NCI-H748 treated with DMSO at 0.1 percent for 48 hours (cell line): Measurements from ENCODE around the gene MYLK4.

Source experiments
- DNase-seq: peaks from one replicate; lab custom pipeline; 2025; lab: John Stamatoyannopoulos, UW

The MYLK4 gene

GRCh38 chr6:2695454-2696095 is 55.1 kb downstream of the MYLK4 start:
- DNase-seq: peak; percentile 29

- DNase-seq: no peak
These were observed 57.5 kb downstream of the MYLK4 start for GRCh38 chr6:2693231-2693630.

- DNase-seq: no peak
These were observed 62.2 kb downstream of the MYLK4 start for GRCh38 chr6:2688401-2689064.

DNA sequence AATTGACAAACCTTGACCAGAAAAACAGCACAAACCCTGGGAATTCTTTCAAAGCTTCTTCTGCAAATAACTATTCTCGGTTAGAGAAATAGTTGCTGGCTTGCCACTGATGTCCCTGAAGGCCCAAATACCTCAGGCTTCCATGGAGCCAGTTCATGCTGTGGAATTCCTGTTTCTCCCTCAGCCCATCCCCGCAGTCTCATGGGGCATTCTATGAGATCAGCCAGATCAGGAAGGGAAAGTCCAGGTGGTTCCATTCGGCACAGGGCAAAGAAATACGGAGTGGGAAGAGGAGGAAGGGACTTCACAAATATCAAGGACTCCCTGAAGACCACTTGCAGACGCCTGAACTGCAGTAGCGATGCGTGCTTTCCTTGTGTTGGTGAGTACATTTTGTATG is 63.3 kb downstream of the MYLK4 start:
- no peak for DNase-seq

DNA sequence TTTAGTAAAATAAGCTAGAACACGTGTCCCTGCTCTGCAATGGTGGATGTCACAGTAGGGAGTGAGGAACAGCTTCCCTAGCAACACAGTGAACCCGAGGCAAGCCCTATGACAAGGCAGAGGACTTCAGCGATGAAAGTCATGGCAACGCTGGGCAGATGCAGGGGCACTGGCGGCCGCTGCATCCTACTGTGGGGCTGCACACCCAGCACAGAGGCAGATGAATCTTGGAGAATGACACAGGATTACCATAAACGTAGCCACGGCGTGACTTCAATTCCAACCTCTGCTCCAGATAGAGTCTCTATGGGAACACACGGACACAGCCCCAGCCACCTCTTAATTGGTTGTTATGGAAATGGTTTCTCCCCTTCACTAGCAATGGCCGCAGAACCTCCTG is 64.2 kb downstream of the MYLK4 start:
- no peak for DNase-seq

- DNase-seq: no peak
These were observed 65.7 kb downstream of the MYLK4 start for GRCh38 chr6:2684766-2685754.

GRCh38 chr6:2684103-2684749 is 66.5 kb downstream of the MYLK4 start:
- no peak for DNase-seq

DNA sequence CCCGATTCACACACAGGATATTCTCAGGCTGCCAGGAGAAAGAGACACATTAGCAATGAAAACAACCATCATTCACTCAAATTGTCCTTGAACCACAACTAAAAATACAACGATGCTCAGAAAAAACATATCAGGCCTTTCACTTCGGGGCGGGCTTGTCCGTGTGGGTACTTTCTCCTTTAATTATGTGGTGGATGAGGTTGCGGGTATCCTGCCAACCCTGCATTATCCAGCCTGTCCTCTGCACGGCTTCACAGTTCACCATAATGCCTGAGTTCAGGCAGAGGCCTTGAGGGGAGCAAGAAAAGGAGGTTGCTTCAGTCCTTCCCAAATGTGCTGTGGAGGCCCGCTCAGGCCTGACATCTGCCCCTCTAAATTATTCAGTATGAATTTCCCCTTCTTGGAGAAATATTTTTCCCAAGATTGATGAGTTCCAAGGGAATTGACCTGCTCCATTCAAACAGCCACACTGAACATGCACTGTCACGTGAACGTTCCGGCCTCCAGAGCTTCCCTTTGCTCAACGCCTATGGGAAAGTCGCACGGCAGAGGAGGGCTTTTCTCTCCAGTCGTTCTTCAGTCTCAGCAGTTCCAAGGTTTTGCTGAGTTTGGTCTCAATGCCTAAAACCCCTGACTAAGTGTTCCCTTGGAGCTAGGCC is 70.3 kb downstream of the MYLK4 start:
- DNase-seq: no peak

DNA sequence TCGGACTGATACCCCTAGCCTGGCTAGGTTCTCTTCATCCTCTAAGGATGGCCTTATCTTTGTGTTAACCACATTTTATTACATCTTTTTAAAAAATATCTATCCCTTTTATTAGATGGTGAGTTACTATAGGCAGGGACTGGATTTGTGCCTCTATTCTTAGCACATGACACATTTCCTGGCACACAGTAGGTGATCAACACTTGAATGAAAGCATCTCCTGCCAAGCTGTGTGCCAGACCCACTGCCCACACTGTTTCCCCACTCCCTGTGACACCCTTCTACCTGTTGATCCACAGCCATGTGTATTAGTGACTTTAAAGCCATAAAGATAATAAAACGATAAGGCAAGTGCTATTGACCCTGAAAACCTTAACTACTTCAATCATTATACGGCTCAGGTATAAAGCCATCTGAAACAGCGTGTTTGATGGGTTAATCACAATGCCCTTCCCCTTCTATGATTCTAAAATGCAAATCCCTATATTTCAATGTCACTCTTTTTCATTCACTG is 73.6 kb downstream of the MYLK4 start:
- no peak for DNase-seq

DNA sequence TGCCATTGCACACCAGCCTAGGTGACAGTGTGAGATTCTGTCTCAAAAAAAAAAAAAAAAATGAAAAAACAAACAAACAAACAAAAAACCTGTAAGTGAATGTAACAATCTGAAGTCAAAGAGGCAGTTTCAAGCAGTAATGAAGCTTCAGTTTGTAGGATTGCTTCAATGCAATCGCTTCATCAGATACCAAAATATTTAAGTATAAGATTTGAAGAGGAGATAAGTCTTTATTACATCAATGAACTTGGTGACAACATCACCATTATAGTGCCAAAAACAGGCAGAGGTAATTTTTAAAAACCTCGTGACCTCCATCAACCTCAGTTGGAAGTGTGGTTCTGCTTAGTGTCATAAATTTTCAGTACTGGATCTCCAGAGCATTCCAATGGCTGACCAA is 74.7 kb downstream of the MYLK4 start:
- DNase-seq: no peak

GRCh38 chr6:2674857-2675256 is 75.9 kb downstream of the MYLK4 start:
- DNase-seq: no peak

GRCh38 chr6:2669067-2669700 is 81.5 kb downstream of the MYLK4 start:
- DNase-seq: no peak

- DNase-seq: no peak
These were observed 83.1 kb downstream of the MYLK4 start for GRCh38 chr6:2667617-2668016.

GRCh38 chr6:2666906-2667575 is 83.7 kb downstream of the MYLK4 start:
- no peak for DNase-seq

DNA sequence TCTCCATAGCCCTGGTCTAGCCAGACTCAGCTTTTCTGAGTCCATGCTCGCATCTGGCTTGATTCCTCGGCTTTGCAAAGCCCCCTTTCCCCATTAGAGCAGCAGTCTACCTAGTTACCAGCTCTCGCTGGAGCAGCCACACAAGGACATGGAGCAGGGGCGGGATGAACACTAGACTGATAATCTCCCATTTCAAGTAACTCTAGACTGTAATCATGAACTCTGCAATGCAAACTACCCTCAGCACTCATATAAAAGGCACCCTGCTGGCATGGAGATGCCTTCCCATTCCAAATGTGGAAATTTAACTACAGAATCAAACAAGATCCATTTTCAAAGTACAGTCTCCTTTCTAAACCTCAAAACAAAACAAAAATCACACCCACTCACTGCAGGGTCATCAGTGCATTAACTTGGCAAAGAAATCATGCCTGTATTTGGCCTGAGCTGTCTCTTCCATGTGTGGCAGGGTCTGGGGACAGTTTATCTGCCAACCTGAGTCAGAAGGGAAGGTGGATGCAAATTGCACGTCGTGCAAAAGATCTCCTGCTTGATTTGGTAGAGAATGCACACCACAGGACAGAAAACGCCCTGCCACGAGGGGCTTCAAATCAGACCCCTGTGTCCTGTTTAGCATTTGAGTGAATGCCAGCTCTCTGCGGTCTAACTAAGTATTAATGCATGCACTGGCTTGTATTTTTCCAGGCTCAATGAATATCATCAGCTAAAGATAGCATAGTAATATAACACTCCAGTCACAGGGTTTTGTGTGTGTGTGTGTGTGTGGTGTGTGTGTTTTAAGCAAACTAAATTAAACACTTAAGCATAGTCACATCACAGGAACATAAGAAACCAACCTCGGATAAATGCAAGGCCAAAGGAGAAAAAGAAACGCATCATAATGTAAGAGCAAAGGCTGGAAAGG is 85.3 kb downstream of the MYLK4 start:
- peak; percentile 32 for DNase-seq

DNA sequence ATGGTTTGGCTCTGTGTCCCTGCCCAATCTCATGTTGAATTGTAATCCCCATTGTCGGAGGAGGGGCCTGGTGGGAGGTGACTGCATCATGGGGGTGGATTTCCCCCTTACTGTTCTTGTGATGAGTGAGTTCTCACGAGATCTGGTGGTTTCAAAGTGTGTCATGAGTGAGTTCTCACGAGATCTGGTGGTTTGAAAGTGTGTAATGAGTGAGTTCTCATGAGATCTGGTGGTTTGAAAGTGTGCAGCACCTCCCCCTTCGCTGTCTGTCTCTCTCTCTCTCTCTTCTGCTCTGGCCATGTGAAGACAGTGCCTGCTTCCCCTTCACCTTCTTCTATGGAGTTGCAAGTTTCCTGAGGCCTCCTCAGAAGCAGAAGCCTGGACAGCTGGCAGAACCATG is 87.6 kb downstream of the MYLK4 start:
- DNase-seq: no peak

- no peak for DNase-seq
These were observed 89.1 kb downstream of the MYLK4 start for GRCh38 chr6:2661651-2662050.

DNA sequence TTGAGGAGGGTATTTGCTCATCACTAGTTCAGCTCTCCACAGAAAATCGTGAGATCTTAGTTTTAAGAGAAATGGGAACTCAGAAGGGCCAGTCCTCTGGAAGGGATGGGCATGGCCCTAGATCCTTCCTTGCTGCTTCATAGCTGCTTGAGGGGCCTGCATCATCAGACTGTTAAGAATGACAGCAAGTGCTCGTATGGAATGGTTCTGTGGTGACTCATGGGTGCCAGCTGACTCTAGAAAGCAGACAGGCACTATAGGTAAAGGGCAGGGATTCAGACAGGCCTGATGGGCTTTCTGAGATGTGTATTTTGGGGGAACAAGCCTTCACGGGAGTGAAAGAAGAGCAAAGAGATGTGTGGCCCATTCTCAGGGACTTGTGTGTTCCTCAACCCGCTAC is 90.8 kb downstream of the MYLK4 start:
- no peak for DNase-seq

- no peak for DNase-seq
These were observed 91.3 kb downstream of the MYLK4 start for GRCh38 chr6:2659381-2659780.
